Kidney epithelial cell (primary cell): ENCODE measurements around the gene GGACT. TPM values are rescaled to one million over a fixed set of nuclear protein-coding genes. Genes with fewer than 3 reads are reported as not detected.

Source experiments
- DNase-seq: peaks from one replicate; pipeline ENCODE4 v3.0.0-alpha.2; 2010; ENCODE audit warnings: low read depth
- H3K27me3 ChIP-seq: 2 replicates; pipeline ENCODE4 v1.6.0; 2011; ENCODE audit warnings: low read length; ENCODE audit not compliant: control insufficient read depth, insufficient read depth
- H3K36me3 ChIP-seq: 2 replicates; pipeline ENCODE4 v1.5.1; 2011; ENCODE audit warnings: low read length; ENCODE audit not compliant: control insufficient read depth, insufficient read depth
- H3K4me3 ChIP-seq: 2 replicates; pipeline ENCODE4 v1.5.1; 2011; ENCODE audit warnings: low read depth, mild to moderate bottlenecking, control low read depth, low read length
- CTCF ChIP-seq: IDR thresholded peaks from 2 replicates; pipeline ENCODE4 v1.5.1; 2011; ENCODE audit warnings: mild to moderate bottlenecking, moderate library complexity, low read length, control low read depth, inconsistent platforms; ENCODE audit not compliant: insufficient read depth, poor library complexity, severe bottlenecking
- total RNA-seq: library from RNA; depleted of rRNA; stranded (reverse); fragments of >200 nt; gene quantifications from 2 replicates; pipeline ENCODE4 v1.2.3, GENCODE V29; 2015

Gene GGACT
- total RNA-seq, 1 donor from 2014 or later: 27.4 TPM

GRCh38 chr13:100604918-100605710 lies 16.5 kb upstream of the GGACT start:
- DNase-seq: no peak
- no peaks in the 10 kb centered on the region for H3K27me3 ChIP-seq
- H3K4me3 ChIP-seq: no peak overlapping the region
- peaks cover 1% of the 10 kb centered on the region for H3K36me3 ChIP-seq
- no peak for TF ChIP-seq CTCF

GRCh38 chr13:100602493-100603111 lies 14.0 kb upstream of the GGACT start:
- TF ChIP-seq CTCF: no peak
- H3K36me3 ChIP-seq: no peaks in the 10 kb centered on the region
- H3K4me3 ChIP-seq: no peak overlapping the region
- H3K27me3 ChIP-seq: no peaks in the 10 kb centered on the region
- DNase-seq: no peak

DNA sequence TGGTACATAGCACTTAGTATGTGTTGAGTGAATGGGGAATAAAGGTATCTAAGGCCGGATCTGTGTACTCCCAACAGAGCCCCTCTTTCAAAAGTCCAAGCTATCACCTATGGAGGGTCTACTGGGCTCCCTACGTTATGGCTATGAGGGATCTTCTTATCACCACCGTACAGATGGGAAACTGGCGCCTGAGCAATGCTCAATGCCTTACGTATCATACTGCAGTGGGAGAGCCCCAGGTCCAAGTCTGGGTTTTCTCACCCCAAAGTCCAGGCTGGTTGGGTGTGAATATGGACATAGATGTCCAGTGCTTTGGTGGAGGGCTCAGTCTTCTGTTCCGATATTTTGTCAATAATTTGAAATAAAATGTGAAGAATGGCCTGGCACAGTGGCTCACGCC lies 13.1 kb upstream of the GGACT start:
- DNase-seq: no peak
- H3K36me3 ChIP-seq: no peaks in the 10 kb centered on the region

DNA sequence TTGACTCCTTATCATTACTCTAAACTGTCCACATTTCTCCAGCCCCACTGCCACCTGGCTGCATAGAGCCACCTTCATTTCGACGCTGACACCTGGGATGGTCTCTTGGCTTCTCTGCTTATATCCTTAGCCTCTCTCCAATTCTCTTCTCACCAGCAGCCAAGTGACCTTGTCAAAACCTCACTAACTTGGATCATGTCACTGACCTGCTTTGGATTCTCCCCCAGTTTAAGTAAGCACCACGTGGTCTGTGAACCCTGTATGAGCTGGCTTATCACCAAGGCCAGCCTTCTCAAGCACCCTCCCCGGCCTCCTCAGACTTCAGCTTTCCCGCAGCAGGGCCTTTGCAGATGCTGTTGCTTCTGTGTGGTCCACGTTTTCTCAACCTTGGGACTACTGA lies 12.3 kb upstream of the GGACT start:
- no peak for DNase-seq
- Histone ChIP-seq H3K4me3 (no peak overlapping the region), H3K36me3 (no peaks in the 10 kb centered on the region), H3K27me3 (no peaks in the 10 kb centered on the region)
- no peak for TF ChIP-seq CTCF

More for the DNA sequence above, 13.1 kb upstream of the GGACT start:
- no peaks in the 10 kb centered on the region for H3K27me3 ChIP-seq
- no peak for TF ChIP-seq CTCF
- H3K4me3 ChIP-seq: no peak overlapping the region

DNA sequence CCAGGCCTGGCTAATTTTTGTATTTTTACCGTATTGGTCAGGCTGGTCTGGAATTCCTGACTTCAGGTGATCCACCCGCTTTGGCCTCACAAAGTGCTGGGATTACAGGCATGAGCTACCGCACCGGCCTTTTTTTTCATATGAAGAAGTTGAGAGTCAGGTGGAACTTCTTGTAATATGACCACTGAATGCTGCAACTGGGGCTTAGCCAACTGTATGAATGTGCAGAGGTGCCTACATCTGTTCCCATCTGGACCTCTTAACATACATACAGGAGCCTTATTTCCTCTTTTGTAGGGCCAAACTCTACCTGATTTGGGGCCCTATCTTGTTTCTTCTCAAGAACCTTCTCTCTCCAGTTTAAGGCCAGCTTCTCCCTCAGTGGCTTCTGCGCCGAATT lies 11.9 kb upstream of the GGACT start:
- no peaks in the 10 kb centered on the region for H3K36me3 ChIP-seq
- H3K4me3 ChIP-seq: no peak overlapping the region
- DNase-seq: no peak
- TF ChIP-seq CTCF: no peak
- H3K27me3 ChIP-seq: no peaks in the 10 kb centered on the region

- Histone ChIP-seq H3K27me3 (no peaks in the 10 kb centered on the region), H3K4me3 (no peak overlapping the region), H3K36me3 (no peaks in the 10 kb centered on the region)
- no peak for TF ChIP-seq CTCF
- no peak for DNase-seq
Observed at GRCh38 chr13:100597253-100597652, 8.7 kb upstream of the GGACT start.
